Epithelial cell of proximal tubule (primary cell): ENCODE measurements around the gene GEMIN2. TPM values are rescaled to one million over a fixed set of nuclear protein-coding genes. Genes with fewer than 3 reads are reported as not detected.
"Not testable (repeated sequence)": the region's sequence is repeated elsewhere in the genome, so short reads cannot be mapped to it uniquely, and the experiment has no call there.

Source experiments
- DNase-seq: peaks from one replicate; pipeline ENCODE4 v3.0.0-alpha.2; 2011; ENCODE audit warnings: low read depth
- H3K4me3 ChIP-seq: 2 replicates; pipeline ENCODE4 v1.5.1; 2011; ENCODE audit warnings: low read depth, mild to moderate bottlenecking, low read length
- total RNA-seq: library from RNA; depleted of rRNA; stranded (reverse); fragments of >200 nt; gene quantifications from 2 replicates; pipeline ENCODE4 v1.2.3, GENCODE V29; 2015
- TF ChIP-seq, protein P1 (sequence below): conservative IDR thresholded peaks from 2 replicates; pipeline ENCODE4 v1.5.1; 2012; ENCODE audit warnings: low read depth, mild to moderate bottlenecking, low read length

GEMIN2 gene, protein sequence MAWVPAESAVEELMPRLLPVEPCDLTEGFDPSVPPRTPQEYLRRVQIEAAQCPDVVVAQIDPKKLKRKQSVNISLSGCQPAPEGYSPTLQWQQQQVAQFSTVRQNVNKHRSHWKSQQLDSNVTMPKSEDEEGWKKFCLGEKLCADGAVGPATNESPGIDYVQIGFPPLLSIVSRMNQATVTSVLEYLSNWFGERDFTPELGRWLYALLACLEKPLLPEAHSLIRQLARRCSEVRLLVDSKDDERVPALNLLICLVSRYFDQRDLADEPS
- total RNA-seq = 49.0 and 51.9 TPM in 2 replicates

DNA sequence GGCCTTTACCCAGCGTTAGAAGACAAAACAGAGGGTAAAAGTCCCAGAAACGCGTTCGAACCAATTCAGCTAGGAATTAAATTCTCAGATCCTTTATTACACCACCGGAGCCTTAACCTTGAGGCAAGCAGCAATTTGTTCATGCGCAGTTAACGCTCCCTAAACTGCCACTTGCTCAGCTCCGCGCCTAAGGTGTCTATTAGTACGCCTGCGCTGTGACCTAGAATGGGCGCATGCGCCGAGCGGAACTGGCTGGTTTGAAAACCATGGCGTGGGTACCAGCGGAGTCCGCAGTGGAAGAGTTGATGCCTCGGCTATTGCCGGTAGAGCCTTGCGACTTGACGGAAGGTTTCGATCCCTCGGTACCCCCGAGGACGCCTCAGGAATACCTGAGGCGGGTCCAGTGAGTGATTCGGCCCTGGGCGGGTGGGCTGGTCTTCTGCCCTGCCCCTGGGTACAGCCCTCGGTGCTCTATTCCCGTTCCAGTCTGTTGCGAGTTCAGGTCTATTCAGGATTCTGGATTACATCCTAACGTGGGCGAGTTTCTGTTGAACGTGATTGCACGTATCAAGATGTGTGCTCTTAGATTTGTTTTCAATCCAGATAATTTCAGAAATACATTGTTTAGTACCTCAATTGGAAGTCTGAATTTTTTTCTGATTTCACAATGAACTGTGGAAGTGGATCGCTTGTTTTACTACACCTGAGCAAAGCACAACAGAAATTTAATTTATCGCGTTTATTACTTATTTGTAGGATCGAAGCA lies at the start of gene GEMIN2:
GEMIN2 (plus strand) TSS at position 251 of the 766 bp plus-strand sequence; CDS start at position 267, 16 bp downstream.
- TF ChIP-seq, protein P1, sequence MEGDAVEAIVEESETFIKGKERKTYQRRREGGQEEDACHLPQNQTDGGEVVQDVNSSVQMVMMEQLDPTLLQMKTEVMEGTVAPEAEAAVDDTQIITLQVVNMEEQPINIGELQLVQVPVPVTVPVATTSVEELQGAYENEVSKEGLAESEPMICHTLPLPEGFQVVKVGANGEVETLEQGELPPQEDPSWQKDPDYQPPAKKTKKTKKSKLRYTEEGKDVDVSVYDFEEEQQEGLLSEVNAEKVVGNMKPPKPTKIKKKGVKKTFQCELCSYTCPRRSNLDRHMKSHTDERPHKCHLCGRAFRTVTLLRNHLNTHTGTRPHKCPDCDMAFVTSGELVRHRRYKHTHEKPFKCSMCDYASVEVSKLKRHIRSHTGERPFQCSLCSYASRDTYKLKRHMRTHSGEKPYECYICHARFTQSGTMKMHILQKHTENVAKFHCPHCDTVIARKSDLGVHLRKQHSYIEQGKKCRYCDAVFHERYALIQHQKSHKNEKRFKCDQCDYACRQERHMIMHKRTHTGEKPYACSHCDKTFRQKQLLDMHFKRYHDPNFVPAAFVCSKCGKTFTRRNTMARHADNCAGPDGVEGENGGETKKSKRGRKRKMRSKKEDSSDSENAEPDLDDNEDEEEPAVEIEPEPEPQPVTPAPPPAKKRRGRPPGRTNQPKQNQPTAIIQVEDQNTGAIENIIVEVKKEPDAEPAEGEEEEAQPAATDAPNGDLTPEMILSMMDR = no peak
- peak within 1 kb of the TSS; percentile 74 for H3K4me3 ChIP-seq
- peak; percentile 68 for DNase-seq

GRCh38 chr14:39069169-39069805 lies 44.8 kb upstream of the GEMIN2 start:
- not testable (repeated sequence) for H3K4me3 ChIP-seq, DNase-seq

DNA sequence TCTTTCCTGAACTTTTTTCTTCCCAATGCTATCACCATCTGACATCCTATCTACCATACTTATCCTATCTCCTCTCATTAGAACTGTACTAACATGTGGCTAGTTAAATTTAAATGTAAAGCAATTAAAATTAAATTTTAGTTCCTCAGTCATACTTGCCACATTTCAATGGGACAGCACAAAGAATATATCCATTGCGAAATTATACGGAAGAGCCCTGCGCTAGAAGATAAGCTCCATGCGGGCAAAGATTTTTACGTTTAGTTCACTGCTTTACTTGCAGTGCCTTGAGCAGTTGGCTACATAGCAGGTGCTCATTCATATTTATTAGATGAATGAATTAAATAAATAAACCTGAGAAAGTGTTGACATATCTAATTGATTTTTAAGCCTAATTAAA lies 44.2 kb upstream of the GEMIN2 start:
- TF ChIP-seq, protein P1 = no peak
- DNase-seq = no peak
- H3K4me3 ChIP-seq = no peak overlapping the region

GRCh38 chr14:39071096-39071495 lies 43.0 kb upstream of the GEMIN2 start:
- DNase-seq = no peak
- H3K4me3 ChIP-seq = no peak overlapping the region
- TF ChIP-seq, protein P1 = no peak

GRCh38 chr14:39080886-39081285 lies 33.2 kb upstream of the GEMIN2 start:
- DNase-seq = no peak
- TF ChIP-seq, protein P1 = no peak
- no peak overlapping the region for H3K4me3 ChIP-seq

GRCh38 chr14:39083127-39083526 lies 31.0 kb upstream of the GEMIN2 start:
- TF ChIP-seq, protein P1 = no peak
- H3K4me3 ChIP-seq = no peak overlapping the region
- no peak for DNase-seq

DNA sequence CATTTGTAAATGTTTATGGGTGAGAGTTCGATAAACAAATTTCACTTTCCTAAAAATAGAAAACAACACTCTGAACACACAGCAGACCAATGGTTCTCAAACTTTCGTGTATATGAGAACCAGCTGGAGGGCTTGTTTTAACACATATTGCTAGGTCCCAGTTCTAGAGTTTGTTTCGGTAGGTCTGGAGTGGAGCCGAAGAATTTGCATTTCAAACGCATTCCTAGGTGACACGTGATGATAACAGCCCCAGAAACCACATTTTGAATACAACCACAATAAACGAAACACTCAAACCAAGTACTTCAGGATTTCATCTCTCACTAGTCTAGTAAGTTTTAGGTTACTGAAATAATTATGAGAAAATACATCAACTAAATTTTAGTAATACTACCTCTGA lies 28.2 kb upstream of the GEMIN2 start:
- DNase-seq = no peak
- H3K4me3 ChIP-seq = no peak overlapping the region
- TF ChIP-seq, protein P1 = no peak
